K562 (cell line): ENCODE data around the gene PSMD13. TPM values are rescaled to one million over a fixed set of nuclear protein-coding genes. Genes with fewer than 3 reads are reported as not detected.
A peak's percentile ranks its signal among the peaks of the same experiment; 100 is the strongest.

Experiments used
- ATAC-seq: fragments of 200-7000 bp; cut with Tn5 transposase; 3 replicates; pipeline ENCODE4 v1.9.1; 2020; ENCODE audit warnings: moderate library complexity
- BruUV-seq: library from RNA; stranded (reverse); fragments of 400-500 nt; replicated peaks from 2 replicates; lab custom pipeline; 2021; lab: Mats Ljungman, UMichigan
- CTCF ChIA-PET: fragments of 300-600 bp; formaldehyde crosslinking; extraction: SDS; loops from one replicate; lab custom pipeline; 2021; ENCODE audit warnings: low intra/inter-chr PET ratio; lab: Yijun Ruan, JAX
- POLR2A ChIA-PET: fragments of 300-600, 350-650 bp; sonication (Branson Sonifier 250); formaldehyde crosslinking; extraction: SDS; loops from one replicate; lab custom pipeline; 2021; ENCODE audit warnings: antibody characterized with exemption, inconsistent platforms; lab: Yijun Ruan, JAX
- DNase-seq, 4 experiments: peaks; one replicate each; pipeline versions ENCODE4 v3.0.0 to v3.0.0-alpha.2; 2011 to 2018; ENCODE audit warnings: low spot score in 3 of 4, mixed read lengths in 3 of 4; ENCODE audit errors: extremely low read depth in 1 of 4
- FAIRE-seq: peaks from 2 replicates; lab custom pipeline; 2011; peaks lifted over from hg19 to GRCh38; lab: Jason Lieb, UNC
- H2AFZ ChIP-seq: 2 replicates; pipeline ENCODE4 v1.6.0; 2011; ENCODE audit warnings: low read depth, low read length, control low read depth, inconsistent platforms
- H3K27ac ChIP-seq: fragments of 200-600 bp; 3 replicates; pipeline ENCODE4 v1.8.0; 2011; ENCODE audit warnings: low read depth, mild to moderate bottlenecking, control low read depth, inconsistent platforms, low read length, moderate library complexity, mixed read lengths; ENCODE audit errors: extremely low read depth
- H3K27me3 ChIP-seq, 2 experiments: fragments of 300-600 bp in 1 of 2; 2 replicates in 1 of 2; 3 replicates in 1 of 2; pipeline versions ENCODE4 v1.6.0 to v1.8.0; 2011; ENCODE audit warnings: inconsistent platforms in 2 of 2, low read length in 2 of 2, mild to moderate bottlenecking in 1 of 2, mixed read lengths in 1 of 2, moderate library complexity in 1 of 2; ENCODE audit not compliant: control insufficient read depth in 2 of 2, insufficient read depth in 2 of 2
- H3K36me3 ChIP-seq: fragments of 300-600 bp; 3 replicates; pipeline ENCODE4 v1.8.0; 2011; ENCODE audit warnings: mild to moderate bottlenecking, low read length, inconsistent platforms; ENCODE audit not compliant: control insufficient read depth, insufficient read depth
- H3K4me1 ChIP-seq, 2 experiments: fragments of 200-600 bp in 1 of 2; replicated peaks in 1 of 2; 2 replicates in 1 of 2; 3 replicates in 1 of 2; pipeline versions ENCODE4 v1.5.1 to v1.8.0; 2011; ENCODE audit warnings: inconsistent platforms in 2 of 2, low read length in 2 of 2, mild to moderate bottlenecking in 1 of 2, mixed read lengths in 1 of 2, moderate library complexity in 1 of 2; ENCODE audit not compliant: control insufficient read depth in 2 of 2, insufficient read depth in 2 of 2
- H3K4me2 ChIP-seq: 2 replicates; pipeline ENCODE4 v1.6.1; 2011; ENCODE audit warnings: low read length, control low read depth, inconsistent platforms, mixed read lengths; ENCODE audit not compliant: insufficient read depth
- H3K4me3 ChIP-seq: fragments of 200-600 bp; sonication (generic), shearing (Covaris generic); 2 replicates; pipeline ENCODE4 v1.5.1; 2016; ENCODE audit warnings: control low read depth, inconsistent platforms
- H3K79me2 ChIP-seq: fragments of 200-600 bp; 3 replicates; pipeline ENCODE4 v1.8.0; 2011; ENCODE audit warnings: low read length, inconsistent platforms; ENCODE audit not compliant: control insufficient read depth, insufficient read depth
- H3K9ac ChIP-seq, 2 experiments: 2 replicates each; pipeline versions ENCODE4 v1.6.0 to v1.6.1; 2011; ENCODE audit warnings: low read depth in 2 of 2, low read length in 2 of 2, control low read depth in 1 of 2, inconsistent platforms in 1 of 2, mild to moderate bottlenecking in 1 of 2, mixed read lengths in 1 of 2; ENCODE audit not compliant: insufficient read depth in 1 of 2
- H3K9me1 ChIP-seq: one replicate; pipeline ENCODE4 v1.6.0; 2011; ENCODE audit warnings: inconsistent platforms, mild to moderate bottlenecking, low read length, moderate library complexity; ENCODE audit not compliant: control insufficient read depth, insufficient read depth
- H3K9me3 ChIP-seq: replicated peaks from 2 replicates; pipeline ENCODE4 v1.5.1; 2011; ENCODE audit warnings: low read depth, low read length, inconsistent platforms; ENCODE audit not compliant: control insufficient read depth, insufficient read depth
- H4K20me1 ChIP-seq: replicated peaks from 2 replicates; pipeline ENCODE4 v1.6.1; 2011; ENCODE audit warnings: low read length, inconsistent platforms, mixed read lengths; ENCODE audit not compliant: control insufficient read depth, insufficient read depth
- E2F6 ChIP-seq, 2 experiments: IDR thresholded peaks; 2 replicates each; pipeline ENCODE4 v1.6.1; 2011; ENCODE audit warnings: borderline replicate concordance in 1 of 2, control low read depth in 1 of 2, low read depth in 1 of 2, low read length in 1 of 2, mild to moderate bottlenecking in 1 of 2, mixed read lengths in 1 of 2, moderate library complexity in 1 of 2; ENCODE audit not compliant: insufficient read depth in 1 of 2, insufficient read length in 1 of 2, poor library complexity in 1 of 2, severe bottlenecking in 1 of 2; ENCODE audit errors: extremely low read depth in 1 of 2
- EP300 ChIP-seq: IDR thresholded peaks from 2 replicates; pipeline ENCODE4 v1.6.1; 2012; ENCODE audit warnings: low read length, improper control_type of control experiment
- MGA ChIP-seq: fragments of 450-650 bp; IDR thresholded peaks from 2 replicates; pipeline ENCODE4 v1.6.1; 2016; ENCODE audit warnings: mild to moderate bottlenecking, moderate library complexity
- POLR2B ChIP-seq: fragments of 450-650 bp; IDR thresholded peaks from 2 replicates; pipeline ENCODE4 v1.6.1; 2018; ENCODE audit warnings: low read depth; ENCODE audit not compliant: partially characterized antibody
- PPARD ChIP-seq: fragments of 250-450 bp; sonication (Bioruptor Pico); IDR thresholded peaks from 2 replicates; pipeline ENCODE4 v1.8.0; 2022; ENCODE audit warnings: inconsistent platforms, mild to moderate bottlenecking, moderate library complexity
- ZBTB7A ChIP-seq: IDR thresholded peaks from 2 replicates; pipeline ENCODE4 v1.6.1; 2011; ENCODE audit warnings: low read depth, mild to moderate bottlenecking, low read length, moderate library complexity, borderline replicate concordance; ENCODE audit not compliant: control insufficient read depth
- ZNF263 ChIP-seq: sonication (generic); formaldehyde crosslinking; IDR thresholded peaks from 2 replicates; pipeline ENCODE4 v1.8.0; 2022; ENCODE audit warnings: mild to moderate bottlenecking, missing genetic modification reagents, borderline replicate concordance
- ZNF589 ChIP-seq: fragments of 200-800 bp; sonication (Bioruptor generic); IDR thresholded peaks from 2 replicates; pipeline ENCODE4 v1.6.1; 2016; ENCODE audit warnings: low read depth, missing genetic modification characterization, missing compliant biosample characterization
- ZSCAN29 ChIP-seq: fragments of 450-650 bp; IDR thresholded peaks from 2 replicates; pipeline ENCODE4 v1.6.1; 2017
- WGBS: fragments of 100-300 bp; shearing (Covaris generic); methylation state at CpG from one replicate; pipeline ENCODE4 v1.1.6; 2016; ENCODE audit warnings: low coverage, mixed read lengths; ENCODE audit not compliant: insufficient coverage; ENCODE audit errors: missing lambda C conversion rate; 5-methylcytosine and 5-hydroxymethylcytosine counted together
- in situ Hi-C: fragments of 300-500 bp; cut with MboI; formaldehyde crosslinking; loops from 4 replicates; pipeline ENCODE4 v1.15.0; 2018; ENCODE audit warnings: inconsistent platforms, mixed read lengths
- intact Hi-C: fragments of 100-400 bp; cut with micrococcal nuclease; formaldehyde crosslinking; loops from 2 replicates; pipeline ENCODE4 v1.14.2; 2022
- polyA plus RNA-seq, 8 experiments: library from polyadenylated mRNA; depleted of rRNA in 4 of 8; stranded (reverse) in 5 of 8; unstranded in 3 of 8; fragments of >200 nt; fragmentation: Nextera tagmentation in 2 of 8; fragmentation: Illumina TruSeq in 1 of 8; extraction: Ambion mirVana in 2 of 8; extraction: Trizol in 1 of 8; gene quantifications; 2 replicates each; pipeline versions ENCODE4 v1.2.1 to v1.2.3, GENCODE V29; 2011 to 2014; ENCODE audit warnings: inconsistent platforms in 1 of 8, missing spikeins in 1 of 8
- total RNA-seq, 7 experiments: library from RNA; depleted of rRNA in 6 of 7; stranded (reverse); fragments of >200 nt in 6 of 7; fragmentation: Illumina TruSeq in 2 of 7; extraction: Trizol in 2 of 7; gene quantifications; 2 replicates each; pipeline versions ENCODE4 v1.2.1 to v1.2.3, GENCODE V29; 2011 to 2021; ENCODE audit warnings: low replicate concordance in 1 of 7

The PSMD13 gene
- total and polyA plus RNA-seq, 9 of the 15 experiments (the other 6 are each of a cell fraction or from before 2014, with no cell fraction given): 185 to 383 (median 267) TPM

- Histone ChIP-seq H3K36me3 (no peaks in the 10 kb centered on the region), H3K4me1 (peaks cover 19 to 31% of the 10 kb centered on the region in 2 experiments; a peak in 4 of 5 replicates), H3K9me1 (no peaks in the 10 kb centered on the region), H3K27ac (peak overlapping the region; percentile 93), H3K4me3 (peak overlapping the region; percentile 43), H3K9me3 (peaks cover 8% of the 10 kb centered on the region), H3K79me2 (peaks cover 10% of the 10 kb centered on the region; the same call in 1 of the 3 replicates), H2AFZ (peak overlapping the region; percentile 95), H3K9ac (peak overlapping the region; percentile 84 to 91), H4K20me1 (no peaks in the 10 kb centered on the region), H3K4me2 (peak overlapping the region; percentile 94), H3K27me3 (no peaks in the 10 kb centered on the region)
- in situ Hi-C loops (no loop called here), intact Hi-C loops (loop anchor here (5.0 kb wide), 2 partner anchors 45 to 85 kb away; partner anchors contain the start of gene IFITM1)
- ChIA-PET POLR2A (interaction anchor here (0.5 to 3.4 kb wide), 10 partner anchors 10 to 426 kb away, joined by 3 to 14 read pairs (median 5); partner anchors contain the start of gene NLRP6), CTCF (no interaction called here)
- FAIRE-seq: peak; percentile 6
- DNase-seq: peak; percentile 68 to 75 (median 71)
- 17% methylated on average over 14 of the region's 18 CpGs for WGBS
- BruUV-seq: no TSS peak
- ATAC-seq: peak; percentile 56
- TF ChIP-seq E2F6 (IDR thresholded peaks at IDR 0.05; ENCODE audit: borderline replicate concordance in 1 of 2, extremely low read depth in 1 of 2, insufficient read depth in 1 of 2, insufficient read length in 1 of 2, low read depth in 1 of 2, low read length in 1 of 2, poor library complexity in 1 of 2, severe bottlenecking in 1 of 2) (peak; percentile 56 to 92), ZNF263 (CRISPR knock-in tag) (peak; percentile 97), POLR2B (peak; percentile 13), EP300 (no peak), ZBTB7A (peak; percentile 22; the same call in 1 of the 2 replicates), MGA (peak; percentile 76; the same call in 1 of the 2 replicates), ZSCAN29 (no peak), ZNF589 (CRISPR knock-in tag) (peak; percentile 64; the same call in 1 of the 2 replicates), PPARD (no peak)
Measured at GRCh38 chr11:267491-267994, 30.8 kb downstream of the PSMD13 start.
